ENCODE measurements around the gene DLGAP4.

The DLGAP4 gene

DNA sequence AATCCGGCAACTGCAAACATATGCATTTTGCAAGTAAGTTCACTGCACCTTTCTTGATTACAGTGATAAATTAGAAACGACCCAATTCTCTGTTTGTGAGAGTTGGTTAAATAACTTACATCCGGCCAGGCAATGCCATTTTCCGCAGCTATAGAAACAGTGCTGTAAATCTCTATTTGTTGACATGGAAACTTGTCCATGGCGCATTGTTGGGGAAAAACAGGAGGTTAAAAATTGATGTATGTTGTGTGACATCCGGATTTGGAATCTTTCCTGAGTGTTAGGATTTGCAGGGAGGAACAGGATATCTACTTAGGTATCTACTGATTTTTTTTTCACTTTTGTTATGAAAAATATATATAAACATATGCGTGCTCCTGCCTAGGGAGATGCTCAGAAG, 66.5 kb downstream of the DLGAP4 start:
- ATAC-seq: no peak
- no peak for TF ChIP-seq BACH2 (CRISPR knock-in tag; IDR thresholded peaks at IDR 0.05; ENCODE audit: borderline replicate concordance)
- TF ChIP-seq GLIS3 (CRISPR knock-in tag; IDR thresholded peaks at IDR 0.05): no peak
- TF ChIP-seq, protein P1, sequence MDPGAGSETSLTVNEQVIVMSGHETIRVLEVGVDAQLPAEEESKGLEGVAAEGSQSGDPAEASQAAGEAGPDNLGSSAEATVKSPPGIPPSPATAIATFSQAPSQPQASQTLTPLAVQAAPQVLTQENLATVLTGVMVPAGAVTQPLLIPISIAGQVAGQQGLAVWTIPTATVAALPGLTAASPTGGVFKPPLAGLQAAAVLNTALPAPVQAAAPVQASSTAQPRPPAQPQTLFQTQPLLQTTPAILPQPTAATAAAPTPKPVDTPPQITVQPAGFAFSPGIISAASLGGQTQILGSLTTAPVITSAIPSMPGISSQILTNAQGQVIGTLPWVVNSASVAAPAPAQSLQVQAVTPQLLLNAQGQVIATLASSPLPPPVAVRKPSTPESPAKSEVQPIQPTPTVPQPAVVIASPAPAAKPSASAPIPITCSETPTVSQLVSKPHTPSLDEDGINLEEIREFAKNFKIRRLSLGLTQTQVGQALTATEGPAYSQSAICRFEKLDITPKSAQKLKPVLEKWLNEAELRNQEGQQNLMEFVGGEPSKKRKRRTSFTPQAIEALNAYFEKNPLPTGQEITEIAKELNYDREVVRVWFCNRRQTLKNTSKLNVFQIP (CRISPR knock-in tag; IDR thresholded peaks at IDR 0.05; ENCODE audit: borderline replicate concordance, low read depth): no peak
- no peak for TF ChIP-seq ZNF8 (CRISPR knock-in tag; IDR thresholded peaks at IDR 0.05)
- TF ChIP-seq, protein P2, sequence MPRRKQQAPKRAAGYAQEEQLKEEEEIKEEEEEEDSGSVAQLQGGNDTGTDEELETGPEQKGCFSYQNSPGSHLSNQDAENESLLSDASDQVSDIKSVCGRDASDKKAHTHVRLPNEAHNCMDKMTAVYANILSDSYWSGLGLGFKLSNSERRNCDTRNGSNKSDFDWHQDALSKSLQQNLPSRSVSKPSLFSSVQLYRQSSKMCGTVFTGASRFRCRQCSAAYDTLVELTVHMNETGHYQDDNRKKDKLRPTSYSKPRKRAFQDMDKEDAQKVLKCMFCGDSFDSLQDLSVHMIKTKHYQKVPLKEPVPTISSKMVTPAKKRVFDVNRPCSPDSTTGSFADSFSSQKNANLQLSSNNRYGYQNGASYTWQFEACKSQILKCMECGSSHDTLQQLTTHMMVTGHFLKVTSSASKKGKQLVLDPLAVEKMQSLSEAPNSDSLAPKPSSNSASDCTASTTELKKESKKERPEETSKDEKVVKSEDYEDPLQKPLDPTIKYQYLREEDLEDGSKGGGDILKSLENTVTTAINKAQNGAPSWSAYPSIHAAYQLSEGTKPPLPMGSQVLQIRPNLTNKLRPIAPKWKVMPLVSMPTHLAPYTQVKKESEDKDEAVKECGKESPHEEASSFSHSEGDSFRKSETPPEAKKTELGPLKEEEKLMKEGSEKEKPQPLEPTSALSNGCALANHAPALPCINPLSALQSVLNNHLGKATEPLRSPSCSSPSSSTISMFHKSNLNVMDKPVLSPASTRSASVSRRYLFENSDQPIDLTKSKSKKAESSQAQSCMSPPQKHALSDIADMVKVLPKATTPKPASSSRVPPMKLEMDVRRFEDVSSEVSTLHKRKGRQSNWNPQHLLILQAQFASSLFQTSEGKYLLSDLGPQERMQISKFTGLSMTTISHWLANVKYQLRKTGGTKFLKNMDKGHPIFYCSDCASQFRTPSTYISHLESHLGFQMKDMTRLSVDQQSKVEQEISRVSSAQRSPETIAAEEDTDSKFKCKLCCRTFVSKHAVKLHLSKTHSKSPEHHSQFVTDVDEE (CRISPR knock-in tag; IDR thresholded peaks at IDR 0.05): no peak
- TF ChIP-seq ZNF70 (CRISPR knock-in tag; IDR thresholded peaks at IDR 0.05): no peak
- TF ChIP-seq ESRRG (CRISPR knock-in tag; IDR thresholded peaks at IDR 0.05): no peak
- TF ChIP-seq, protein P3, sequence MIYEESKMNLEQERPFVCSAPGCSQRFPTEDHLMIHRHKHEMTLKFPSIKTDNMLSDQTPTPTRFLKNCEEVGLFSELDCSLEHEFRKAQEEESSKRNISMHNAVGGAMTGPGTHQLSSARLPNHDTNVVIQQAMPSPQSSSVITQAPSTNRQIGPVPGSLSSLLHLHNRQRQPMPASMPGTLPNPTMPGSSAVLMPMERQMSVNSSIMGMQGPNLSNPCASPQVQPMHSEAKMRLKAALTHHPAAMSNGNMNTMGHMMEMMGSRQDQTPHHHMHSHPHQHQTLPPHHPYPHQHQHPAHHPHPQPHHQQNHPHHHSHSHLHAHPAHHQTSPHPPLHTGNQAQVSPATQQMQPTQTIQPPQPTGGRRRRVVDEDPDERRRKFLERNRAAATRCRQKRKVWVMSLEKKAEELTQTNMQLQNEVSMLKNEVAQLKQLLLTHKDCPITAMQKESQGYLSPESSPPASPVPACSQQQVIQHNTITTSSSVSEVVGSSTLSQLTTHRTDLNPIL (CRISPR knock-in tag; IDR thresholded peaks at IDR 0.05; ENCODE audit: low read depth): no peak
- no peak for TF ChIP-seq ISL1 (CRISPR knock-in tag; IDR thresholded peaks at IDR 0.05)
- TF ChIP-seq CSDC2 (CRISPR knock-in tag; IDR thresholded peaks at IDR 0.05): no peak

DNA sequence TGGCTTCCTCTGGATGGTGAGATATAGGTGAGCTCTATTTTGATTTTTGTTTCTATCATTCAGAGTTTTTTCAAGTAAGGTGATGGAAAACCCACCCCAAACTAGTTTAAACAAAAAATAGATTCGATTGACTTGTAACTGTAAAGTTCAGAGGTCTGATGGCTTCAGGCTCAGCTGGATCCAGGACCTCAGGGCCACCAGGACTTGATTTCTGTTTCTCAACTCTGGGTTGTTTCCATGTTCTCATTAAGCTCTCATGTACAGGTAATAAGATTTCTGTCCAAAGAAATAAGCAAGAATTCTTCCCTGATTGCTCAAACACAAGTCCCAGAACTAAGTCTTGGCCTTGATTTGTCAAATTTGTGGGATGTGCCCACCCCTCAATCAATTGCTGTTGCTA, 67.0 kb downstream of the DLGAP4 start:
- TF ChIP-seq GLIS3 (CRISPR knock-in tag; IDR thresholded peaks at IDR 0.05): no peak
- TF ChIP-seq, protein P4, sequence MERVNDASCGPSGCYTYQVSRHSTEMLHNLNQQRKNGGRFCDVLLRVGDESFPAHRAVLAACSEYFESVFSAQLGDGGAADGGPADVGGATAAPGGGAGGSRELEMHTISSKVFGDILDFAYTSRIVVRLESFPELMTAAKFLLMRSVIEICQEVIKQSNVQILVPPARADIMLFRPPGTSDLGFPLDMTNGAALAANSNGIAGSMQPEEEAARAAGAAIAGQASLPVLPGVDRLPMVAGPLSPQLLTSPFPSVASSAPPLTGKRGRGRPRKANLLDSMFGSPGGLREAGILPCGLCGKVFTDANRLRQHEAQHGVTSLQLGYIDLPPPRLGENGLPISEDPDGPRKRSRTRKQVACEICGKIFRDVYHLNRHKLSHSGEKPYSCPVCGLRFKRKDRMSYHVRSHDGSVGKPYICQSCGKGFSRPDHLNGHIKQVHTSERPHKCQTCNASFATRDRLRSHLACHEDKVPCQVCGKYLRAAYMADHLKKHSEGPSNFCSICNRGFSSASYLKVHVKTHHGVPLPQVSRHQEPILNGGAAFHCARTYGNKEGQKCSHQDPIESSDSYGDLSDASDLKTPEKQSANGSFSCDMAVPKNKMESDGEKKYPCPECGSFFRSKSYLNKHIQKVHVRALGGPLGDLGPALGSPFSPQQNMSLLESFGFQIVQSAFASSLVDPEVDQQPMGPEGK (CRISPR knock-in tag; IDR thresholded peaks at IDR 0.05; ENCODE audit: borderline replicate concordance): no peak
- TF ChIP-seq, protein P5, sequence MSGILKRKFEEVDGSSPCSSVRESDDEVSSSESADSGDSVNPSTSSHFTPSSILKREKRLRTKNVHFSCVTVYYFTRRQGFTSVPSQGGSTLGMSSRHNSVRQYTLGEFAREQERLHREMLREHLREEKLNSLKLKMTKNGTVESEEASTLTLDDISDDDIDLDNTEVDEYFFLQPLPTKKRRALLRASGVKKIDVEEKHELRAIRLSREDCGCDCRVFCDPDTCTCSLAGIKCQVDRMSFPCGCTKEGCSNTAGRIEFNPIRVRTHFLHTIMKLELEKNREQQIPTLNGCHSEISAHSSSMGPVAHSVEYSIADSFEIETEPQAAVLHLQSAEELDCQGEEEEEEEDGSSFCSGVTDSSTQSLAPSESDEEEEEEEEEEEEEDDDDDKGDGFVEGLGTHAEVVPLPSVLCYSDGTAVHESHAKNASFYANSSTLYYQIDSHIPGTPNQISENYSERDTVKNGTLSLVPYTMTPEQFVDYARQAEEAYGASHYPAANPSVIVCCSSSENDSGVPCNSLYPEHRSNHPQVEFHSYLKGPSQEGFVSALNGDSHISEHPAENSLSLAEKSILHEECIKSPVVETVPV (CRISPR knock-in tag; IDR thresholded peaks at IDR 0.05): no peak
- TF ChIP-seq SNAI2 (CRISPR knock-in tag; IDR thresholded peaks at IDR 0.05): no peak
- no peak for TF ChIP-seq ZFP3 (CRISPR knock-in tag; IDR thresholded peaks at IDR 0.05)
- no peak for TF ChIP-seq PPARA (CRISPR knock-in tag; IDR thresholded peaks at IDR 0.05; ENCODE audit: borderline replicate concordance)
- TF ChIP-seq CSDC2 (CRISPR knock-in tag; IDR thresholded peaks at IDR 0.05): no peak
- TF ChIP-seq ZC3H10 (CRISPR knock-in tag; IDR thresholded peaks at IDR 0.05): no peak
- no peak for TF ChIP-seq TCF4 (CRISPR knock-in tag; IDR thresholded peaks at IDR 0.05; ENCODE audit: borderline replicate concordance)
- TF ChIP-seq, protein P1 (CRISPR knock-in tag; IDR thresholded peaks at IDR 0.05; ENCODE audit: borderline replicate concordance, low read depth): no peak
- TF ChIP-seq ZNF70 (CRISPR knock-in tag; IDR thresholded peaks at IDR 0.05): no peak
- TF ChIP-seq TOX (CRISPR knock-in tag; IDR thresholded peaks at IDR 0.05; ENCODE audit: borderline replicate concordance): no peak
- TF ChIP-seq, protein P3 (CRISPR knock-in tag; IDR thresholded peaks at IDR 0.05; ENCODE audit: low read depth): no peak
- no peak for TF ChIP-seq ISL1 (CRISPR knock-in tag; IDR thresholded peaks at IDR 0.05)
- TF ChIP-seq ZNF8 (CRISPR knock-in tag; IDR thresholded peaks at IDR 0.05): no peak
- TF ChIP-seq BACH2 (CRISPR knock-in tag; IDR thresholded peaks at IDR 0.05; ENCODE audit: borderline replicate concordance): no peak
- TF ChIP-seq ZNF565 (CRISPR knock-in tag; conservative IDR thresholded peaks at IDR 0.05; ENCODE audit: low read depth): no peak
- no peak for TF ChIP-seq RARB (CRISPR knock-in tag; IDR thresholded peaks at IDR 0.05)
- TF ChIP-seq ESRRG (CRISPR knock-in tag; IDR thresholded peaks at IDR 0.05): no peak
- no peak for ATAC-seq

Data from SK-N-SH treated with all-trans-retinoic acid at 6 μM for 48 hours (cell line).